HepG2 (cell line): Measurements from ENCODE around the gene CNP. TPM values are rescaled to one million over a fixed set of nuclear protein-coding genes. Genes with fewer than 3 reads are reported as not detected.
A peak's percentile ranks its signal among the peaks of the same experiment; 100 is the strongest.

ENCODE experiments used
- ARID3A ChIP-seq: IDR thresholded peaks from 2 replicates; pipeline ENCODE4 v1.6.1; 2012; ENCODE audit warnings: low read depth, low read length, improper control_type of control experiment
- CCDC6 ChIP-seq: sonication (generic); formaldehyde crosslinking; IDR thresholded peaks from 2 replicates; pipeline ENCODE4 v1.8.1; 2022; ENCODE audit warnings: mild to moderate bottlenecking, missing genetic modification reagents, moderate library complexity
- CREB1 ChIP-seq, 2 experiments: fragments of 450-650 bp in 1 of 2; IDR thresholded peaks; 2 replicates each; pipeline ENCODE4 v1.6.1; 2016 to 2017; ENCODE audit warnings: control low read depth in 1 of 2, mild to moderate bottlenecking in 1 of 2, missing compliant biosample characterization in 1 of 2, missing genetic modification characterization in 1 of 2
- E2F1 ChIP-seq: sonication (generic); formaldehyde crosslinking; IDR thresholded peaks from 2 replicates; pipeline ENCODE4 v1.5.0; 2020; ENCODE audit warnings: missing genetic modification reagents
- GMEB1 ChIP-seq: sonication (generic); formaldehyde crosslinking; IDR thresholded peaks from 2 replicates; pipeline ENCODE4 v1.5.1; 2020; ENCODE audit warnings: missing genetic modification reagents, mild to moderate bottlenecking, borderline replicate concordance
- HDAC1 ChIP-seq: sonication (generic); formaldehyde crosslinking; IDR thresholded peaks from 2 replicates; pipeline ENCODE4 v1.5.1; 2020; ENCODE audit warnings: mild to moderate bottlenecking, missing genetic modification reagents
- HOXA3 ChIP-seq: sonication (generic); formaldehyde crosslinking; IDR thresholded peaks from 2 replicates; pipeline ENCODE4 v1.5.0; 2020; ENCODE audit warnings: missing genetic modification reagents
- KLF12 ChIP-seq: sonication (generic); formaldehyde crosslinking; IDR thresholded peaks from 2 replicates; pipeline ENCODE4 v1.4.0; 2020; ENCODE audit warnings: missing genetic modification reagents, borderline replicate concordance
- MBNL3 ChIP-seq: fragments of 250-450 bp; sonication (Bioruptor Pico); conservative IDR thresholded peaks from 2 replicates; pipeline ENCODE4 v1.8.0; 2022; ENCODE audit warnings: mild to moderate bottlenecking, inconsistent platforms
- NFRKB ChIP-seq: fragments of 450-650 bp; IDR thresholded peaks from 2 replicates; pipeline ENCODE4 v1.6.1; 2017
- RBM39 ChIP-seq: fragments of 200-400 bp; formaldehyde crosslinking; IDR thresholded peaks from one replicate; pipeline ENCODE4 v1.6.1; 2018; ENCODE audit warnings: antibody characterized with exemption, mild to moderate bottlenecking, low read depth, low read length; ENCODE audit not compliant: poor library complexity, severe bottlenecking
- SNAPC4 ChIP-seq: sonication (generic); formaldehyde crosslinking; IDR thresholded peaks from 2 replicates; pipeline ENCODE4 v1.4.0; 2020; ENCODE audit warnings: mild to moderate bottlenecking, missing genetic modification reagents
- TBX2 ChIP-seq: sonication (generic); formaldehyde crosslinking; IDR thresholded peaks from 2 replicates; pipeline ENCODE4 v1.5.0; 2020; ENCODE audit warnings: missing genetic modification reagents, mild to moderate bottlenecking, borderline replicate concordance
- TSC22D2 ChIP-seq: sonication (generic); formaldehyde crosslinking; IDR thresholded peaks from 2 replicates; pipeline ENCODE4 v1.5.1; 2020; ENCODE audit warnings: missing genetic modification reagents, mild to moderate bottlenecking, borderline replicate concordance
- ZNF138 ChIP-seq: sonication (generic); formaldehyde crosslinking; IDR thresholded peaks from 2 replicates; pipeline ENCODE4 v1.5.0; 2020; ENCODE audit warnings: mild to moderate bottlenecking, low read depth, missing genetic modification reagents
- ZNF558 ChIP-seq: sonication (generic); formaldehyde crosslinking; IDR thresholded peaks from 2 replicates; pipeline ENCODE4 v1.9.0; 2022; ENCODE audit warnings: mild to moderate bottlenecking, missing genetic modification reagents, borderline replicate concordance
- ZNF569 ChIP-seq: sonication (generic); formaldehyde crosslinking; IDR thresholded peaks from 2 replicates; pipeline ENCODE4 v1.5.0; 2020; ENCODE audit warnings: mild to moderate bottlenecking, missing genetic modification reagents, moderate library complexity, borderline replicate concordance
- ZNF598 ChIP-seq: sonication (generic); formaldehyde crosslinking; IDR thresholded peaks from 2 replicates; pipeline ENCODE4 v1.5.1; 2020; ENCODE audit warnings: mild to moderate bottlenecking, missing genetic modification reagents, borderline replicate concordance
- polyA plus RNA-seq, 8 experiments: library from polyadenylated mRNA; depleted of rRNA in 3 of 8; stranded (reverse) in 7 of 8; unstranded in 1 of 8; fragments of >200 nt; fragmentation: Illumina TruSeq in 4 of 8; extraction: Trizol in 4 of 8; gene quantifications; 2 replicates each; pipeline versions ENCODE4 v1.2.1 to v1.2.3, GENCODE V29; 2011 to 2016; ENCODE audit warnings: low read depth in 4 of 8, missing spikeins in 1 of 8, mixed read lengths in 1 of 8; ENCODE audit not compliant: insufficient read depth in 1 of 8
- total RNA-seq, 5 experiments: library from RNA; depleted of rRNA; stranded (reverse); fragments of >200 nt; fragmentation: Illumina TruSeq; extraction: Trizol; gene quantifications; 2 replicates each; pipeline ENCODE4 v1.2.3, GENCODE V29; 2016; ENCODE audit warnings: low read depth in 1 of 5

CNP gene
- total and polyA plus RNA-seq, 2 of the 13 experiments (the other 11 are each of a cell fraction or from before 2014, with no cell fraction given), result 97.2 to 161 TPM

GRCh38 chr17:42016941-42017865 lies 50.6 kb downstream of the CNP start, which contains the start of gene DNAJC7 (continued):
- TF ChIP-seq ARID3A, result no peak
- peak; percentile 93 for TF ChIP-seq KLF12
- TF ChIP-seq HOXA3 (CRISPR knock-in tag), result peak; percentile 100
- TF ChIP-seq CREB1 (IDR thresholded peaks at IDR 0.05), result no peak
- TF ChIP-seq CREB1 (CRISPR knock-in tag; IDR thresholded peaks at IDR 0.05), result no peak
- TF ChIP-seq E2F1, result peak; percentile 89
- TF ChIP-seq ZNF569 (CRISPR knock-in tag), result no peak
- no peak for TF ChIP-seq ZNF138 (CRISPR knock-in tag)
- TF ChIP-seq SNAPC4, result peak; percentile 97
- TF ChIP-seq RBM39, result peak; percentile 99
- TF ChIP-seq ZNF558 (CRISPR knock-in tag), result peak; percentile 76
- no peak for TF ChIP-seq MBNL3 (CRISPR knock-in tag)
- TF ChIP-seq ZNF598, result peak; percentile 65; the same call in 1 of the 2 replicates
- peak; percentile 76; the same call in 1 of the 2 replicates for TF ChIP-seq TSC22D2
- TF ChIP-seq HDAC1 (CRISPR knock-in tag), result peak; percentile 96
- peak; percentile 81 for TF ChIP-seq NFRKB
- TF ChIP-seq GMEB1, result peak; percentile 87
- TF ChIP-seq TBX2 (CRISPR knock-in tag), result peak; percentile 87
- peak; percentile 59 for TF ChIP-seq CCDC6
